ENCODE results near the gene RER1.

The RER1 gene

DNA sequence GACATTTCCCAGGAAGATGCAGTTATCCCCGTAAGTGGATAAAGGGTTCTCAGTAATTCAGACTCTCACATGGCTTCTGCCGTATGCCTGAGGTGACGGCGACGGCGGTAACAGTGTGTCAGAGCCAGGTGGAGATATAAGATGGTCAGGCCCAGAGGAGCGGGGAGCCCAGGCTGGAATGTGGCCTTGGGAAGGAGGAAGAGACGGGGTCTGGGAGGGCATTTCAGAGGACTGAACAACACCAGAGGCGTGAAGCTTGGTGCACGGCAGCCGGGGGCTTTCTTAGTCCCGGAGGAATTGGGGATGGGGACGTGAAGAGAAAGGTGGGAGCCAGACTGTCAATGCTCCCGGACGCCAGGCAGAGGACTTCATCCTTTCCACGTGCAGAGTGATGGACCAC is 1.0 kb downstream of the RER1 start:
- DNase-seq, result no peak

DNA sequence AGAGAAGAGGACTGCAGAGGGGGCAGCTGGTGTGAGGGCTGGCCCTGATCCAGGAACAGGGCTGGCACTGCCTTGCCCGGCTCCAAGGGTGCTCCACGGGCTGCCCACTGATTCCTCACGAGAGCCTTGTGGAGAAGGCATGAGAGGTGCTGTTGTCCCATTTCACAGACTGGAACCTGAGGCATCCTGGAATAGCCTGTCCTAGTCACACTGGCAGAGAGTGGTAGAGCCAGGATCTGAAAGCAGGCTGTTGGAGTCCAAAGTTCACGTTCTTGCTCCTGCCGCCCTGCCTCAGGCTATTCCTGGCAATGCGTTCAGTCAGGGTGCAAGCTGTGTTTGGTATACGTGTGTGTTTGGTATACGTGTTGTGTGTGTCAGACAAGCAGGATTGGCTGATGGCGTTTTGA is 1.8 kb downstream of the RER1 start:
- DNase-seq, result no peak

DNA sequence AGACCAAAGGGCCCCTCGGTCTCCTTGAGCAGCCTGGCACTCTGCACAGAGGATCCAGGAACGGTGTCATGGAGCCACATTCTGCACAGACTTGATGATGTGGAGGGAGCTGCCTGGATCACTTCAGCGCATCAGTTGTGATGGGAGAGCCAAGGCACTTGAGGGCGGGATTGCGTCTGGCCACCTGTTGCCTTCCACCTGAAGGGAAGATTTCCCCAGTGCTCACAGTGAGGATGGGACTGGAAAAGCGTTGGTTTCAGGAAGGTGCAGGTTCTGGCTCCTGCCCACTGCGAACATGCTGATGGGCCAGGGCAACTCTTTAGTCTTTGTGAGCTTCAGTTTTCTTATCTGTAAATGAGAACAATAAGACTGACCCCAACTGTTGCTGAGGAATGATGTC is 2.6 kb downstream of the RER1 start:
- DNase-seq, result no peak

DNA sequence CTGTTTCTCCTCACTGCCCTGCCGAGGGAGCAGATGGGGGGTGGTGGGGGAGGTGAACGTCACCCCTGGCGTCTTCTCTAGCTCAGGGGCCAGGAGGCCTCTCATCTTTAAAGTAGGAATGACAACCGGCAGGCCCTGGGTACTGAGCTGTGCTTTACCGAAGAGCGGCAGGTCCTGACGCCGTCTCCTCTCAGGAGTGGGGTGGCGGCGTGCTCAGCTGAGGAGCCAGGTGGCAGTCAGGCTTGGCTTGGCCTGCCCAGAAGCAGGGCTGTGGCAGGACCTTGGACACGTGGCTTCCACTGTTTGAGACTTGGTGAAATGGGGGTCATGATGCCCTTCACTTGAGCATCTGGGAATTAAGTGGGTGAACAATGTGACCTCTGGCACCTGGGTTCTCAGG is 3.1 kb downstream of the RER1 start:
- DNase-seq, result no peak

DNA sequence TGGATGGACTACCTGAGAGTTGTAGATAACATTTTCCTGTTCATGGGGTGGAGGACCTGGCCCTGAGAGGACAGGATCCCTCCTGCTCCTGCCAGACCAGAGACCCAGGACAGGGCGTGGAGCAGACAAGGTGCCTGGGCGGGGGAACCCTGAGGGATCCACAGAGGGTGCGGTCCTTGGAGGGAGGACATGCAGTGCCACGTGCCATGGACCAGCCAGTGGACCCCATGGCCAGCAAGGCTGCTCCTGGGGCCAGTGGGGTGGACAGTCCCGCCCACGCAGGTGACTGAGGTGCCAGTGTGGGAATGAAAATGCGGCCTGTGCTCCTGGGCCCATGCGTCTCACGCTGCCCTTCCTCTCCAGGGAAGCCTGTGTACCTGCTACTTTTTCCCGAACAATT is 3.6 kb downstream of the RER1 start:
- DNase-seq, result no peak

DNA sequence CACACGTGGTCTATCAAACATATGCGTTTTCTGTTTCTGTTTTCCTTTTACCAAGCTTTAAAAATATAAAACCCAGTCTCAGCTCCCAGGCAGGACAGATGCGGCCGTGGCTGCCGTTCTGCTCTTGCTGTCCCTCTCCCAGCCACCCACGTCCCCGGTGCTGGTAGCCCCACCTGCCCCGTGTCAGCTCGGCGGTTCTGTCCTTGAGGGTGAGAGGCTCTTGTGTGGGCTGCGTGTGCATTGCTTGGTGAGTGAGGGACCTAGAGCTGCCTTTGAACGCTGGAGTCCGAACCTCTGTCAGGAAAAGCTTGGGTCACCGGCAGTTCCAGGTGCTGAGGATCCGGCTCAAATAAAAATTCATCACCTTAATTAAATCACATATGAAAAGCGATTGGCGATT is 4.4 kb downstream of the RER1 start:
- no peak for DNase-seq

DNA sequence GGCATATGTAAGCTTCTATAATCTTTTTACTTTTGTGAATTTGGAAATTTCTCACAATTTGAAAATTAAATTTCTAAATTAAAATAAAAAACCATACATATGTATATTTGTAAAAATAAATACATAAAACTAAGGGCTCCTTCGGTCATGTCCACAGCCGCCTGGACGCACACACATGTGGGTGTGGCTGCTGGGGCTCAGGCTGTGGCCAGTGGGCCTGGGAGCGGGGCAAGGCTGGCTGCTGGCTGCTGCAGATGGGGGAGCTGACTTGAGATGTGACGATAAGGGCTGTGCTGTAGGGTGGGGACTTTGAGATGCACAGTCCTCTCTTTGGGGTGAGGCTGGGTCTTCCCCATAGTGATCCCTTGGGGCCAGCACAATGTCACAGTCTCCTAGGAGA is 4.8 kb downstream of the RER1 start:
- DNase-seq, result no peak

DNA sequence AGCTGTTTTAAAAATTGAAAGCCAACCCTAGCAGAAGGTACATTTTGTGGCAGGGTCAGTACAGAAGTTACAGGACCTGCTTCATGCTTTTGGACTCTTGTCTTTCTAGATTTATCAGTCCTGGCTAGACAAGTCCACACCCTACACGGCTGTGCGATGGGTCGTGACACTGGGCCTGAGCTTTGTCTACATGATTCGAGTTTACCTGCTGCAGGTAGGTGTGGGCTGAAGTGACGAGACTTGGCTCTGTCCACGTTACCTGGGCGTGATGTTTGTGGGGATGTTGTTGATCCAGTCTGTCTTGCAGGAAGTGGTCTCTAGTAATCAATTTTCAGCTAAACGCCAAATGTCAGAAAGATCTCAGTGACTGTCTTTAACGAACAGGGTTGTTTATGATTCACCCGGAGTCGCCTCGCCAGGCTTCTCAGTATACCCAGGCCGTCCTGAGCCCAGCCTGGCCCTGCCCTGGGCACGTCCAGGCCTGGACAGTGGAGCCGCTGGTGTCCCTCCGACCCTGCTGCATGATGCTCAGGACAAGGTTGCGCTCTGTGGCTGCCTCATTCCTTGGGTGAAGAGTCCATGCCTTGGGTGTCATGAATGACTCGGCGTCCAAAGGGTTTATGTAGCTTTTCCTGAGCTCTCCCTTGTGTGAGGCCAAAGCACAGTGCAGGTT is 5.5 kb downstream of the RER1 start:
- no peak for DNase-seq

DNA sequence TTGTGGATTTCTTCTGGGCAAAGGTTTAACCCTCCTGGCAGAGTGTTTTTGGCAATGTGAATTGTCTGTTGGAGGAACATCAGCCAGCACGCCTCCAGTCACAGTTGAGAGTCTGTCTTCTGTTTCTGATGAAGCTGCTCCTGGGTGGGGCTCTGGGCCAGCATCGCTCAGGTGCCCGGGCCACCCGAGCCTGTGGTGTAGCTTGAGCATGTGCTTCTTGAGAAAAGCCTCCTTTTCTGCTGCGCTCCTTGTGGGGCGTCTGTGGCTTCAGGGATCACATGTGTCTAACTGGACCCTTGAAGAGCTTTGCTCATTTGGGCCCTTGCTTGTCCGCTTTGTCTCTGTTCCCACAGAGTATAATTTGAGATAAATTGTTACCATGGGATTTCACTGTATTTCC is 7.2 kb downstream of the RER1 start:
- no peak for DNase-seq

DNA sequence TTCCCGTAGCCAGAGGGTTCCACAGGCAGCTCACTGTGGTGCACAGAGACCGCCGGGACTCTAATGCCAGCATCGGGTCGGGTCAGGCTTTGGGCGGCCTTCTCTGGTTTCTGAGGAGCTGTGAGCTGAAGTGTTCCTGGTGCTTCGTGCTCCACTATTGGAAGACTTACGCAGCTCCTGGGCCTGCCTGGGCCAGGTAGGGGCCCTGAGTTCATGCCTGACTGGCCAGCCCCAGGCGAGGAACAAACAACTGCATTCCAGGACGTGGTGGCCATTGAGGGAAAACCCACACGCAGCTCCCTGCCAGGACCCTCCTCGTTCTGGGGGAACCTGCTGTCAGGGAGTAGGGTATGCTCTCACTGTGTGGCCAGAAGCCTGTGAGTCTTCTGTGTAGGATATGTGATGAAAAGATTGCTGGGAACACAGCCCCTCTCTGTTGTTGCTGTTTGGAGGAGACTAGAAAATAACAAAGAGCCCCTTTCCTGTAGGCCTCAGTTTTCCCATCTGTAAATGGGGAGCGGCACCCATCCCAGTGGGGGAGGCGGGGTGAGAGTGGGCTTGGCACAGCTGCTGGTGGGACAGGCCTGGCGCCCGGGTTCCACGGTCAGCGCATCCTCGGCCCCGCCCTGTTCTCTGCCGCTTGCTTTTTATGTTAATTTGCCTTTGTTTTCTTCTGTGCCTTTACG is 8.4 kb downstream of the RER1 start:
- DNase-seq, result no peak

DNA sequence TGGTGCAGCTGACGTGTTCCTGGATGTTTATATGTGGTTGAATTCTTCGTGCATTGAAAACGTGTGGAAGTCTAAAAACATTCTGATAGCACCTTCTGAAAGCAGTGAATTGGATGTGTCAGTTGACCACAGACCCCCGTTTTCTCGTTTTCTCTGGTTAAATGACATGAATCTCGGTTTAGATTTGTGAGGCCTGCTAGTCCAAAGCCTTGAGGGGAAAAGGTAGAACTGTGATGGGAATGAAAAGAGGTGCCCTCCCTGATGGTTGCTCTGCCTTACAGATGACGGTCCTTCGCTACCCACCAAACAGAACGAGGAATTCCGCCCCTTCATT is 8.9 kb downstream of the RER1 start:
- no peak for DNase-seq

DNA sequence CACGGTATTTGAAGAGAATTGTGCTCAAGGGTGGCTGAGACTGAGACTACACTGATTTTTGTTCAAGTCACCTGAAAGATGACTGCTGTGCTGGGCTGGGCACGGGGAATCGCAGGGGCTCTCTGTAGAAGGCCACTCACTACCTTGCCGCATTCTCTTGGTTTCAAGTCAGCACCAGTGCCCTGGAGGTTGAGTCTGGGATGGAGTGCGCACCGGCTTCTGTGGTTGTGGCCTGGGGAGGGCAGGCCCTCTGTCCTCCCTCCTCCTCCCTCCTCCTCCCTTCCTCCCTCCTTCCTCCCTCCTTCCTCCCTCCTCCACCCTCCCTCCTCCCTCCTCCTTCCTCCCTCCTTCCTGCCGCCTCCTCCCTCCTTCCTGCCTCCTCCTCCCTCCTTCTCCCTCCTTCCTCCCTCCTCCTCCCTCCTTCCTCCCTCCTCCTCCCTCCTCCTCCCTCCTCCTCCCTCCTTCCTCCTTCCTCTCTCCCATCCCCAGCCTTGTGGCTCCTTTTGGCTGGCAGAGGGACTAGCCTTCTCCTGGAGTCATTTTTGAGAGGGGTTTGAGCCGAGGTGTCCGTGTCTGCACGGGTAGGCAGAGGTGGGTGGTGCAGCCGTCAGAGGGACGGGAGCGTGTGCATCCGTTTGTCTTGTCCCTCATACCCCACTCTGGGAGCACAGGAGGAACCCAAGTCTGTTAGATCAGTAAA is 9.5 kb downstream of the RER1 start:
- no peak for DNase-seq

DNA sequence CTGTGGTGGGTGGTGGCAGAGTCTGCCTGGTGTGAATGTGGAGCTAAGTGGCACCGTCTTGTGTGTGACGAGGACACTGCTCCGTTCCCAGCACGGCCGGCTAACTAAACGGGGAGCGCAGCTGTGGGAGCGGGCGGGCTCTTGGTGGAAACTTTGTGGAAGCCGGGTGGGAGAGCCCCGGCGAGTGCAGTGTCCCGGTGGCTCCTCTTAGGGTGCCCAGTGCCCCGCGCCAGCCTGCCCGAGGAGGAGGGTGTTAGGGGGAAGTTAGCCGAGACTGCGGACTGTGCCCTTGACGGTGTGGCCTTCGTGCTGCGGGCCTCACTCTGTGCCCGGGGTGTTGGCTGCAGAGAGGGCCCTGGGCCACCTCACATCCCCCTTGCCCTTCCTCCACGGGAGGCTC is 10.8 kb downstream of the RER1 start:
- no peak for DNase-seq

DNA sequence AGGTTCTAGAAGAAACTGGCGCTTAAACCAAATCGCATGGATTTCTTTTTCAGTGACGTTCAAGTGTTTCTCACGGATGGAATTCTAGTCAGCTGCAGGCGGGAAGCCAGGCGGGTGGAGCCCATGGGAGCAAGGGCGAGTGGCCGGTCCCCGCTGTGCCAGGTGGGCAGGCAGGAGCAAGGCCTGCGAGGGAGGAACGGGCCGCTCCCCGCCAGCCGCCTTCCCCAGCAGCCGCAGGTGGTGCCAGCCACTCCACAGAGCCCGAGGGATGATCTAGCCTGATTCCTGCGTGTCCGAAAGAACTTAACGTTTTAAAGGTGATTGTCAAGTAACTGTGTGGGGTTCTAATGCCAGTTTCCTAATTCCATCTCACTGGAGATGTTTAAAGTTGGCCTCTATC is 11.6 kb downstream of the RER1 start:
- DNase-seq, result no peak

DNA sequence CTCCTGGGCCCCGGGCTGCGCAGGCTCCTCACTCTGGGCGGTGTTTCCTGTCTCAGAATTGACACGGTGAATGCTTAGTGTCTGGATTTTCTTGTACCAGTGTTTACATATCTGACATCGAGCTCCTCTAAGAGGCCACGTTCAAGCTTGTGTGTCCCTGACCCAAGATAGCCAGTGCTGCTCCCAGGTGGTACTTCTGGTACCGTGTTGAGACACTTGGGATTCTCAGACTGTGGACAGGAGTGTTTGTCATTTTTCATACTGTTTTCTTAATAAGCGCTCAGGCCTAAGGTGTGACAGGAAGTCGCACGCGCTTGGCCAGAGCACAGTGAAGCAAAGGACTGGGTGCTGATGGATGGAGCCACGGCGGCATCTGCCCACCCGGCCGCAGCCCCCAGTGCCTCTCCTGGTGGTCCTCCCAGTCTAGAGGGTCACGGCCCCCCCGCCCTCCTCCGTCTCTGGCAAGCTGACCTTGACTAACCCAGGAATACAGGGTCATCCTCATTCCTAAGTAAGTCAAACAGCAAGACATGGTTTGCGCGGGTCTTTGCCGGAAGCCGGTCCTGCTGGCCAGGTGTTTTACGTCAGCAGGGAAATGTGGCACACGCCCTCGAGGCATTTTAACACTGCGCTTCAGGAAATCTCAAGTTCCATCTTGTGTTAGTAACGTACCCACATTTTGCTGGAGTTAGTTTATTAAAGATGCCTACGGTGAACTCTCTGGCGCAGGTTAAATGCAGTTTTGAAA is 12.7 kb downstream of the RER1 start:
- DNase-seq, result no peak

DNA sequence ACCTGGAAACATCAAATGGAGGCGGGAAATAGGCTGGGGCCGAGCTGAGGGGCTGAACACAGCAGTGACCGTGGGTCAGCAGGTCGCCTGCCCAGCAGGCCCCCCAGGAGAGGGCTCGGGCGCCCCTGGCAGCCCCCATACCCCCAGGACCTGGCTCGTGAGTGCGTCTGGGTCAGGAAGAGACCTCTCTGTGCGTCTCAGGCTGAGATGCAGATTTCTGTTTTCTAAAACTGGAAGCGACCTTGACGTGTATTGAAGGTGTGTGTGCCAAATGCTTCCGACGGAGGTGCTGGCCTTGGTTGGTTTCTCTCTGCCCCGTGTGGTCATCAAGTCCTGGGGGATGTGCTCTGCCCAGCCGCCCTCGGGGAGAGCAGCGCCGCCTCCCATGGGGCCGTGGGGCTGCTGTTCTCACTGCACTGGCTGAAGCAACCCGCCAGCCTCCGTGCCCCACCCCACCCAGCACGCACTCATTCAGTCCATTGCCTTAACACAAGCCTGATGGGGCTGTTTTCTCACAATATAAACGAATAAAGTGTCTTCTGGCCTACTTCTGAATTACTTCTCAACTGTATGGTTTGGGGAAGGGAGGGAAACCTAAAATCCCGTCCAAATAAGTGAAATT is 13.4 kb downstream of the RER1 start:
- DNase-seq, result no peak

DNA sequence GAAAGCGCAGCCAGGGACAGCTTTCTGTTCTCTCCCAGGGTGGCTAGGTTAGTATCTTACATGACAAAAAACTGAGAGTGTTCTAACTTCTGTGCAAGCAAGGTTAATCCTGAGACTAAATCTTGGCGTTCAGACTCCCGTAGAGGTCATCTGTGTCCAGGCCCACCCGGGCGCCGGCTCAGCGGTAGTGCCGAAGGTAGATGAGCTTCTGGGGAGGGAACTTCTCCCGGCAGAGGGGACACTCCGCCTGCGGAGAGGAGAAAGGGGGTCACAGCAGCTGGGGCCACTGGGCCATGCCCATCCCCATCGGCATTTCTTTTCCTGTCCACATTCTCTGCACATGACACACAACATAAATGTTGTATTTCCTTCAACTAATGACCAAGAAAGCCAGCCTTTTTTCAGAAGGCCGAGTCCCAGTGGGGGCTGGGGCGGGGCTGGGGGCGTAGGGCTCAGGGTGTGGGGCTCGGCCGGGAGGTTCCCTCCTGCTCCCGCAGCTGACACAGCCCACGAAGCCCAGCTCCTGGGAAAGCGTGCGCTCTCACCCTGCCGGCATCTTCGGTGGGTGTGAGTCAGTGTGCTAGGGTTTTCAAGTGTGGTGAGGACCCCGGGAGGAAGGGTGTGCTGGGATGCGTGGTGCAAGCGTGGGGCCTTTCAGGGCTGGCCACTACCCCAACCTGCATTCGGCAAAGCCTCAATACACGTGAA is 14.1 kb downstream of the RER1 start:
- no peak for DNase-seq

DNA sequence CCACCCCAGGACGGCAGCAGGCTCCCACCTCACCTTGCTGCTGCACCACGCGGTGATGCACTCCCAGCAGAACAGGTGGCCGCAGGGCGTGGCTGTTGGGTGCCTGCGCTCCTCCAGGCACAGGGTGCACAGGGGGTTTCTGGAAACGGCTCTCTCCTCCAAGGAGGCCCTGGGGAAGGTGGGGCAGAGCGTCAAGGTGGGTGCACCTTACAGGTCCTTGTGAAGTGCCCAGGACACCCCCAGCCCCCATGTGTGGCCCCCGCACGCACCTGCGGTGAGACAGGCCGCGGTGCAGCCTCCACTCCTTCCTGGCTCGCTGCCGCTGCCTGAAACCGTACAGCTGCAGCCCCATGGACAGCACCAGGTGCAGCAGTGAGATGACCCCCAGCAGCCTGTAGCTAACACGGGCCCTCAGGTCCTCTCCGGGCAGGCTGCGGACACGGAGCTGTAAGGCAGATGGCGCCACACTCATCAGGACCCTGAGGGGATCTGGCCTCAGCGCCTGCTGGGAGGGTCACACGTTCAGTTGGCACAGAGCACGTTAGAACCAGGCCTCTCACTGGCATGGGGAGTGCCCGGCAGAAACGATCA is 14.9 kb downstream of the RER1 start:
- no peak for DNase-seq

DNA sequence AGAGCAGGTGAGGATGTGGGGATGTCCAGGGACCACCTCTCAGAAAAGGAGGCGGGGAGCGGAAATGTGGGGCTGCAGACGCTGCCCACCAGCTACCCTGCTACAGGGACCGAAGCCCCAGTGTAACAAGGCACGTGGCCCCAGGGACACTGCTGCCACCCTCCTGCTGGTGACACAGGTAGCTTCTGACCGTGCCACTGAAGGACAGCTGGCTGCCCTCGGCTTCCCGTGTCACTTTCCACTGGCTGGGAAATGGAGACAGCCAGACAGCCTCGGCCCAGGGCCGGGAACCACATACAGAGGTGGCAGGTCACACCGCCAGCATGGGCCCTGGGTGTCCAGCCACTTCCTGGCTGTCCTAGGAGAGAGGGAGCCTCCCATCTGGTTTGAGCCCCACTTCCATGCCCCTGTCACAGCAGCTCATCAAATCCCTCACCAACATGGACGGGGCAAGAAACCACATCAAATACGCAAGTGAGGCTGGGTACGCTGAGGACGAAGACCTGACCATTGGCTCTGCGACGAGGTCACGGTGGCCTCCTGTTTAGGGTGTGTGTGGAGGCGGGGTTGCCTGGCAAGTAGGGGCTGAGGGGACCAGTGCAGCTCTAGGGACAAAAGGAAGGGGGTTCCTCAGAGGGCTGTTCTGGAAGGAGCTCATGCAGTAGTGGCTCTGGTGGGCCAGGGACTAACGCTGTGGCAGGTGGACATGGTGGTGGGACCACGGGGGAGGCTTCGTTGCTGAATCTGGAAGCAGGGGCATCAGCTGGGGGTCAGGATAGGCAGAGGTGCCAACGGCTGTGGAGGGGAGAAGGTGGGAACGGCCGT is 15.7 kb downstream of the RER1 start:
- DNase-seq, result no peak

DNA sequence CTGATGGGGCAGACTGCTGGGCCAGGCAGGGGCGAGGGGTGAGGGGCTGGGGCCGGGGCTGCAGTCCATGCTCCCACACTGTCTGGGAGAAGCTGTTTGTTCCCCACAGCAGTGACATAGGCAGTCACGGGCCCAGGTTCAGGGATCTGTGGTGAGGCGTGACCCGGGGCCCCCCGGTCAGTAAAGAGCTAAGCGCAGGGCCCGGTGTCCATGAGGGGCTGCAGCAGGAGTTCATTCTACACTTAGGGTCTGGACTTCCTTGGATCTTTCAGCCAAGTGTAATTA is 16.3 kb downstream of the RER1 start:
- DNase-seq, result no peak

DNA sequence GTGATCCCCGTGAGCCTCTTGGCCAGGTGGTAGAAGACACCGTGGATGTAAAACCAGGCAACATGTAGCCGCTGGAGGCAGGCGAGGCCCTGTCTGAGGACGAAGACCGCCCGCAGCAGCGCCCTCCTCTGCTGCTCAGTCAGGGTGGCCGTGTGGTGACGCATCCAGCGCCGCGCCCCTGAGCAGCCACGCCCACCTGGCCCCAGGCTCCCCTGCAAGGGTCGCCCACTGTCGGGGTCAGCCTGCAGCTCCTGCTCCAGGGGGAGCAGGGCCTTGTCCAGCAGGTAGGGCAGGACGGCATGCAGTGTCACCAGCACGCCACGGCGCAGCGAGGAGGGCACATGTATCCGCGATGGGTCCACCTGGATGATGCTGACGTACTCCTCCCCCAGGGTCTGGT is 16.8 kb downstream of the RER1 start:
- DNase-seq, result no peak

DNA sequence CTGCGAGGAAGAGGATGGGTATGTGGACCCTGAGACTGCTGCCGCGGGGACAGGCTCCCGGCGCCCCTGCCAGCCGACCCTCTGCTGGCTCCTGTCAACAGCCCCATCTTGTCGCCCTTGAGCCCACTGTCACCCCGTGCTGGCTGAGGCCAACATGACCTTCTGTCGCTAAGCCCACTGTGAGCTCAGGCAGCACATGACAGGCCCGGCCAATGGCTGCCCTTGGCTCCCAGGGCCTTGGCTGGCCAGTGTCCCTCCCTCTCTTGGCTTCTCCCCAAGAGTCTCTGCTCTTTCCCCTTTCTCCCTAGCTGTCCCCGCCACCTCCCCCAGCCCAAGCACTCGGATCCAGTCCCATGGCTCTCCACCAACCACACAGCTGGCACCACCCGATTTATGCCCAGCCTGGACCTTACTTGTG is 17.2 kb downstream of the RER1 start:
- DNase-seq, result no peak

Measured in stimulated activated CD4-positive, alpha-beta T cell treated with anti-CD3 and anti-CD28 coated beads, Interleukin-2, amount 100 ng/mL, for 48 hours (primary cell).